Endothelial cell of umbilical vein (primary cell): ENCODE measurements around the gene PIGZ.

Experiments used
- CTCF ChIP-seq, 2 donors: IDR thresholded peaks; 1 replicate in 1 of 2; 2 replicates in 1 of 2; pipeline ENCODE4 v1.5.1; 2011; ENCODE audit warnings: low read length in 2 of 2, mild to moderate bottlenecking in 2 of 2, moderate library complexity in 2 of 2, control low read depth in 1 of 2, inconsistent platforms in 1 of 2, low read depth in 1 of 2; ENCODE audit not compliant: insufficient read depth in 1 of 2; ENCODE audit errors: extremely low read depth in 1 of 2
- EZH2 ChIP-seq: IDR thresholded peaks from 2 replicates; pipeline ENCODE4 v1.6.1; 2012; ENCODE audit warnings: borderline replicate concordance, low read depth, mild to moderate bottlenecking, moderate library complexity, low read length, inconsistent platforms; ENCODE audit not compliant: severe bottlenecking
- GATA2 ChIP-seq: IDR thresholded peaks from 2 replicates; pipeline ENCODE4 v1.7.0; 2011; ENCODE audit warnings: low read depth, mild to moderate bottlenecking, moderate library complexity, mixed read lengths, low read length; ENCODE audit not compliant: insufficient read length, insufficient read depth
- JUN ChIP-seq: IDR thresholded peaks from 2 replicates; pipeline ENCODE4 v1.6.1; 2011; ENCODE audit warnings: borderline replicate concordance, low read depth; ENCODE audit not compliant: insufficient read length, insufficient read depth
- MAX ChIP-seq: IDR thresholded peaks from 2 replicates; pipeline ENCODE4 v1.6.1; 2011; ENCODE audit not compliant: insufficient read depth, insufficient read length
- POLR2AphosphoS5 ChIP-seq: IDR thresholded peaks from 2 replicates; pipeline ENCODE4 v1.6.1; 2012; ENCODE audit warnings: low read depth, mild to moderate bottlenecking, control low read depth, low read length, moderate library complexity; ENCODE audit not compliant: insufficient read depth

- TF ChIP-seq CTCF (IDR thresholded peaks at IDR 0.05; ENCODE audit: extremely low read depth in 1 of 2, insufficient read depth in 1 of 2, low read depth in 1 of 2, low read length in 2 of 2) = no peak
- no peak for TF ChIP-seq POLR2AphosphoS5
- no peak for TF ChIP-seq MAX
- no peak for TF ChIP-seq JUN
- TF ChIP-seq GATA2 = no peak
- no peak for TF ChIP-seq EZH2
Measured at GRCh38 chr3:196931157-196931556, 37.5 kb downstream of the PIGZ start.
